ENCODE measurements around the gene VAC14.
"Not testable (repeated sequence)": the region's sequence is repeated elsewhere in the genome, so short reads cannot be mapped to it uniquely, and the experiment has no call there.

The VAC14 gene

DNA sequence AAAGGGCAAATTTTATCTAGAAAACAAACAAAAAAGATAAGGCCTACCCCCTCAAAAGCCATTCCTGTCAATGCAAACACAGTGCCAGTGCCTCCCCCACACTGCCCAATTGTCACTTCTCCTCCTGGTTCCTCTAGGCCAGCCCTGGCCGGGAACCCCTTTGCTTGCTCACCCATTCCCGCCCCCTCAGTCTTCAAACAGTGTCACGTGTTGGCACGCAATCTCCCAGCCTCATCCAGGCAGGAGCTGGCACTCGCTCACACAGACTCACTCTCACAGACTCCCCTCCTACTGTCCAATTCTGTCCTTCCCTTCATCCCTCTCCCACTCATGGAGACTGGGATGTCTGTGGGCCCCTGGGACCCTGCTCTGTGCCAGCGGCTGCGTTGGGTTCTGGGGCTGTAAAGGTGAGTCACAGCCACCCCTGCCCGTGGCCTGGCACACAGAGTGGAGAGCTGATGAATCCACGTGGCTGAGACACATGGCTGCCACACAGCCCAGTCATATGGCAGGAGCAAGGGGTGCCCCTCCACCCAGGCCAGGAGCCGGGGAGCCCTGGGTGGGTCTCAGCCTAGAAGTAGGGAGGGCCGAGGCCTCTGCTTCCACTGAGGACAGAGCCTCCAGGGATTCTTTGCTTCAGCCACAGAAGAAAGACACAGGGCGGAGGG, 54.8 kb downstream of the VAC14 start:
- Mint-ChIP-seq H3K9me3 (ENCODE audit: low read depth) (no peaks in the 10 kb centered on the region), H3K27me3 (no peaks in the 10 kb centered on the region), H3K4me3 (no peak overlapping the region), H3K27ac (peak overlapping the region; percentile 90), H3K36me3 (peaks cover 11% of the 10 kb centered on the region), H3K4me1 (ENCODE audit: low read depth) (peaks cover 44% of the 10 kb centered on the region)

DNA sequence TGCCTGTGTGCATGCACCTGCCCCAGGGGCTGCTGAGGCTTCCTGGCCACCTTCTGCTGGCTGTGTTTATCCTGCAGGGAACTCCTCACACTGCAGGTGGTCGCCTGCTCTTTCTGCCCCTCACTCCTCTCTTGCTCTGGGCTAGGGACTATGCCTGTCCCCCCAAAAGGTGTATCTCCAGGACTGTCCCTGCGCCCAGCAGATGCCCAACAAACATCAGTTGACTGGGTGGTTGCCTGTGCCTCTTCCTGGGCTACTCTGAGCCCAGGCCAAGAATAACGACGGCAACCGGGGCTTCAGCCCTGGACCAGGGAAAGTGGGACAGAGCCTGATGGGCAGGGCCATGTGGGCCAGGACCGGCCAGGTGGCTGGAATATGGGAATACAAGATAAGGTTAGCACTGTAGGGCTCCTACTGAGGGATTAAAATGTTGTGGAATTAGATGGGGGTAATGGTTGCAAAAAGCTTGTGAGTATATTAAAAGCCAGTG, 55.4 kb downstream of the VAC14 start:
- H3K27me3 Mint-ChIP-seq, result no peaks in the 10 kb centered on the region
- H3K27ac Mint-ChIP-seq, result peak overlapping the region; percentile 90
- H3K4me1 Mint-ChIP-seq (ENCODE audit: low read depth), result peaks cover 47% of the 10 kb centered on the region
- H3K4me3 Mint-ChIP-seq, result no peak overlapping the region
- no peaks in the 10 kb centered on the region for H3K9me3 Mint-ChIP-seq (ENCODE audit: low read depth)
- H3K36me3 Mint-ChIP-seq, result peaks cover 11% of the 10 kb centered on the region

DNA sequence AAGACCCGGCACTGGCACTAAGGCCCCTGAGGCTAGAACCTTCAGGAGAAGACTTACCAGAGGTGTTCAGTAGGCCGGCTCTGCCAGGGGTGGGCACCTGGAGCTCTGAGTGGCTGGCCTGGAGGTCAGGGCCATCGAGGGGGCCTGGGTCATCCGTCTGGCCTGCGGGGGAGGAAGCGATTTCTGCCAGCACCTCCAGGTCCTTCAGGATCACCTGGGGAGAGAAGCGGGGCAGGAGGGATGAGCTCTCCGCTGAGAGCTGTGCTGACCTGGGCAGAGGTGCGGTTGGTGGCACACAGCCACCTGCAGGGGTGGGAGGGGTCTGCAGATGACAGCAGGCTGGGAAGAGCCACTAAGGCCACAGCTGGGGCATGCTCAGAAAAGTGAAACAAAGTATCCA, 56.6 kb downstream of the VAC14 start:
- Mint-ChIP-seq H3K27me3 (no peaks in the 10 kb centered on the region), H3K4me3 (no peak overlapping the region), H3K36me3 (peaks cover 11% of the 10 kb centered on the region), H3K9me3 (ENCODE audit: low read depth) (no peaks in the 10 kb centered on the region), H3K4me1 (ENCODE audit: low read depth) (peaks cover 54% of the 10 kb centered on the region), H3K27ac (no peak overlapping the region)

DNA sequence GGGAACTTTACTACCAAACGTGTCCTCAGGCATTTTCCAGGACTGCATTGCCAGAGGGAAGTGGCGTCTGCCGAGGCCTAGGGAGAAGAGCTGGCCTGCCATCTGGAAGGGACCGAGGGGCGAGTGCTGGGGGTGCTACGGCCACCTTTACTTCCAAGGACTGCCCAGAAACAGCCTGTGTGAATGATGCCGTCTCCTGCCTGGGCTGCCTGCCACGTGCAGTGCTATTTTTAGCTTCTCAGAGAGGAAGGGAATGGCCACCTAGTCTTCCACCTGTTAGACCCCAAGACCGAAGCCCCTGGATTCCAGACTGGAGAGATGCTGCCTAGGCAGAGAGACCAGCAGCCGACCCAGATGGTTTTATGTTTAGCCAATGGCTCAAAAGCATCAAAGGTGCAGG, 57.2 kb downstream of the VAC14 start:
- H3K27me3 Mint-ChIP-seq, result no peaks in the 10 kb centered on the region
- H3K36me3 Mint-ChIP-seq, result peaks cover 11% of the 10 kb centered on the region
- H3K27ac Mint-ChIP-seq, result no peak overlapping the region
- H3K4me3 Mint-ChIP-seq, result no peak overlapping the region
- H3K9me3 Mint-ChIP-seq (ENCODE audit: low read depth), result no peaks in the 10 kb centered on the region
- H3K4me1 Mint-ChIP-seq (ENCODE audit: low read depth), result peaks cover 54% of the 10 kb centered on the region

DNA sequence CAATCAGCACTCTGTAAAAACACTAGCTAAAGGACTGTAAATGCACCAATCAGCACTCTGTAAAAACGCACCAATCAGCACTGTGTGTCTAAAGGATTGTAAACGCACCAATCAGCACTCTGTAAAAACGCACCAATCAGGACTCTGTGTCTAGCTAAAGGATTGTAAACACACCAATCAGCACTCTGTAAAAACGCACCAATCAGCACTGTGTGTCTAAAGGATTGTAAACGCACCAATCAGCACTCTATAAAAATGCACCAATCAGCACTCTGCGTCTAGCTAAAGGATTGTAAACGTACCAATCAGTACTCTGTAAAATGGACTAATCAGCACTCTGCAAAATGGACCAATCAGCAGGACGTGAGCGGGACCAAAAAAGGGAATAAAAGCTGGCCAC, 58.0 kb downstream of the VAC14 start:
- H3K4me3 Mint-ChIP-seq; H3K27ac Mint-ChIP-seq; H3K9me3 Mint-ChIP-seq (ENCODE audit: low read depth); H3K27me3 Mint-ChIP-seq: not testable (repeated sequence)
- Mint-ChIP-seq H3K4me1 (ENCODE audit: low read depth) (peaks cover 61% of the 10 kb centered on the region), H3K36me3 (peaks cover 12% of the 10 kb centered on the region)

DNA sequence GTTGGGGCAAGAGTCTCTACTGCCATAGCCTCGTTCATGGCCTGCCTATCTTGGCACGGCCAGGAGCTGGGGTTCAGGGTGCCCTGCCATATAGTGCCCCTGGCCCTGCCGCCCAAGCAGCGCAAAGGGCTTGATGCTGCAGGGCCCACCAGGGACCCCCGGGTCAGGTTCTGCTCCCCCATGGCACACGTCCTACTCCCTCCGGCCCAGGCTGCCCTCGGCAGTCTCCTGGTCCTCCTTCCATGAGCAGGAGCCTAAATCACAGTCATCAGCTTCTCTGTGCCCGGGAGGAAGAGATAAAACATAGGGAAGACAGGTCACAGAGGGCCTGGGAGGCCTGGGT, 59.2 kb downstream of the VAC14 start:
- H3K9me3 Mint-ChIP-seq (ENCODE audit: low read depth), result no peaks in the 10 kb centered on the region
- H3K36me3 Mint-ChIP-seq, result peaks cover 15% of the 10 kb centered on the region
- H3K27me3 Mint-ChIP-seq, result no peaks in the 10 kb centered on the region
- H3K4me3 Mint-ChIP-seq, result no peak overlapping the region
- peaks cover 65% of the 10 kb centered on the region for H3K4me1 Mint-ChIP-seq (ENCODE audit: low read depth)
- peak overlapping the region; percentile 100 for H3K27ac Mint-ChIP-seq

DNA sequence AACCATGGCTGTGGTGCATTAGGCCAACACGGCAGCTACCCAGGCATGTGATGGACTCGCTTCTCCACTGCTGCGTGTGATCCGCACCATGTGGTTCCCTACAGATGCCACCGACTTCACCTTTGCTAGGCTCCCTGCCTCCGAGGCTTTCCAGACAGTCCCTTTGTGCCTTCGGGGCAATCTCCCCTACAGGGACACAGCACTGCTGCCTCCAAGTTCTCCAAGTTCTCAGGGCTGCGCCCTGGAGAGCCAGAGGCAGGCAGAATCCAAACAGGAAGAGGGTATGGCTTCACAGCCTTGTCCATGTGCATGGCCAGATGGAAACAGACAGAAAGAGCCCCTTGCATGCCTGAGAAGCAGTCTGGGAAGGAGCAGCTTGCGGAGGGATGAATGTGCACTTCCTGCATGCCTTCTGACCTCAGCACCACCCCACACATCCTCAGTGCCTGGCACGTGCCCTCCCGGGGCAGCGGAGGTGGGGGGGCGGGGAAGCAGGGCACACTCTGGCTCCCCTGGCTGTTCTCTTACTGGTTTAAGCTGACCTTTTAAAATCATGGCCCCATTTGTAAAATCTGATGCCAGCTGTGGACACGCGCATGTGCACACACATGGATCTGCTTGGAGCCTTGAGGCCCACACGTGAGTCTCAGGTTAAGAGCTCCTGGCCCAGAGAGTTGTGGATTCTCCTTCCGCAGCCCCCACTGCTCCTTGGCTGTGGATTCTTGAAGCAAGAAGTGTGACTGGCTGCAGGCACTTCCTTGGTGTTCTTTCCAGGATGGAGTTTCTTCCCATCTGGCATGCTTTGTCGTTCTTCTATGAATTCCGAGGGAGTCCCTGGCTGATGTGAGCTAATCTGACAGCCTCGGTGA, 59.8 kb downstream of the VAC14 start:
- H3K27me3 Mint-ChIP-seq, result no peaks in the 10 kb centered on the region
- peak overlapping the region; percentile 27 for H3K4me3 Mint-ChIP-seq
- peaks cover 64% of the 10 kb centered on the region for H3K4me1 Mint-ChIP-seq (ENCODE audit: low read depth)
- H3K36me3 Mint-ChIP-seq, result peaks cover 15% of the 10 kb centered on the region
- H3K27ac Mint-ChIP-seq, result peak overlapping the region; percentile 100
- H3K9me3 Mint-ChIP-seq (ENCODE audit: low read depth), result no peaks in the 10 kb centered on the region

DNA sequence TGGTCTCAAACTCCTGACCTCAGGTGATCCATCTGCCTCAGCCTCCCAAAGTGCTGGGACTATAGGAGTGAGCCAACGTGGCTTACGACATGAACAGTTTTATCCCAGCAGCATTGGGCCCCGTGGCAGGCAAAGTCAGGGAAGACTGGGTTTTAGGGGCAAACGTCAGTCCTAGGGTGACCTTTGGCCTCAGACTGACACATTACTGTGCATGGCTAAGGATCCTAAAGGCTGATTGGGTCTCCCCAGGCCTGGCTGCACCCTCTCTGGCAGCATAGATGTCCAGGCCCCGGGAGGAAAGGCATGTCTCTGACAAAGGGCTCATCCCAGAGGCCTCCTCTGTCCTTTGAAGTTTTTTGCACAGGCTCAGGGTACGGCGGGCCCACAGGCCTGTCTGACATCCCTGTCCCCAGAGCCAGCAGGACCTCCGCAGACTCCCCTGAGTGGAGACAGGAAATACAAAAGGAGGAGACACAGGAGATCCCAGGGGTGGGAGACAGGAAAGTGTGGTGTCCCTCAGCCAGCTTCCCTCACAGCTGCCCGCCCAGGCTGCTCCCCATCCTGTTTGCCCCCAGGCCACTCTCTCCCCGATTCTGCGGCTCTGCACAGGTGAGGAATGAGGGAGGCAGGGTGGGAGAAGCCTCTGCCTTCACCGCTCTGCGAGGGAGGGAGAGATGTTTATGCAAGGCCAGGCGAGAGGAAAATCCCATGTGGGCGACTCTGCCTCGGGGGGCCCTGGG, 60.6 kb downstream of the VAC14 start:
- H3K36me3 Mint-ChIP-seq, result peaks cover 15% of the 10 kb centered on the region

DNA sequence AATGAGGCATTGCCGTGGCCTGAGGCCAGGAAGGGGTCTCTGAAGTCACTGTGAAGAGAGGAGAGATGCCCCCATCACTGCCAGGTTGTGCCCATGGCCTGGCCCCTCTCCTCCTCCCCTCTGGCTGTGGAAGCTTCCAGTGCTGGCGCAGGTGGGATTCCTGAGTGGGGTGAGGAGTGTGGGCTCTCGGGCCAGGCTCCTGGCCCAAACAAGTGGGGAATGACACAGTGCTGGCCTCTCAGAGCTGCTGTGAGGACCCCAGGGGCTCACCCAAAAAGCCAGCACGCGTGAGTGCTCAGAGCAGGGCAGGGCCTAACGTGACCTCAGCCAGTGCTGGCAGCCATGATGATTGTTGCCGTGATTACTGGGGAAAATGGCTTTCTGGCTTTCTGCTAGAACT, 61.6 kb downstream of the VAC14 start:
- Mint-ChIP-seq H3K4me1 (ENCODE audit: low read depth) (peaks cover 76% of the 10 kb centered on the region), H3K4me3 (peak overlapping the region; percentile 35), H3K9me3 (ENCODE audit: low read depth) (no peaks in the 10 kb centered on the region), H3K27me3 (no peaks in the 10 kb centered on the region), H3K27ac (peak overlapping the region; percentile 100), H3K36me3 (peaks cover 15% of the 10 kb centered on the region)

More for the DNA sequence above, 60.6 kb downstream of the VAC14 start:
- no peak overlapping the region for H3K4me3 Mint-ChIP-seq
- no peaks in the 10 kb centered on the region for H3K9me3 Mint-ChIP-seq (ENCODE audit: low read depth)
- H3K27me3 Mint-ChIP-seq, result no peaks in the 10 kb centered on the region
- H3K4me1 Mint-ChIP-seq (ENCODE audit: low read depth), result peaks cover 67% of the 10 kb centered on the region
- H3K27ac Mint-ChIP-seq, result peak overlapping the region; percentile 100

DNA sequence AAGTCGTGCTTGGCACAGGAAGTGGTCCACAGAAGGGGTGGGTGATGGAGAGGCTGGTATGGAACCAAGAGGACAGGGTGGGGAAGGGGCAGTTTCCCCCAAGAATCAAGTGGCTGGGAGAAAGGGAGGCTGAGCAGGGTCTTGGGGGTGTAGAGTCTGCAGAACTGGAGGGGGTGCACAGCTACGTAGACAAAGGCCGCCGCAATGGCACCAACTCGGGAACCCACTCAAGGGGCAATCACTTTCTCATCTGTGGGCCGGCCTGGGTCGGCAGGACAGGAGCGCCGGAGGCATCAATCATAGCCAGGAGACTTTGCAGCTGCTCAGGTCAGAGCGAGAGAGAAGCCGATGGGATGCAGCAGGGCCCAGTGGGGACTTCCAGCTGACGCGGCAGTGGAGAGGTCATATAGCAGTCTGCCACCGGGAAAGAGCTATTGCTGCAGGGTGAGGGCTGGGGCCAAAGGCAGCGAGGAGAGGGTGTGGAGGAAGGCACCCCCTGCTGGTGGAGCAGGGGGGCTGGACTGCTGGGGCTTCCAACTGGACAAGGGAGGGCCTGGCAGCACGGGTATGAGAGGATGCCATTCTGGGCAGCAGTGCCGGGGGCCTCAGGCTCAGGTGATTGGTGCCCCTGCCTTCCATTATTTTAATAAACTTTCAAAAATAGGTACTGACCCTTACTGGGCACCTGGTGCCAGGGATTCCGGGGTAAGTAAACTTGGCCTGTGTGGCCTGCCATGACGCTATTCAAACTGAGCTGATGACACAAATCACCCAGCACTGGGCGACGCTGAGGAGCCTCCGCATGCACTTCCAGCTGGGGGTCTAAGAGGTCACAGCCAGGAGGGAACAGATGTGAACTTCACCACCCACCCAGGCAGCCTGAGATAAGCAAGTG, 62.6 kb downstream of the VAC14 start:
- Mint-ChIP-seq H3K4me3 (peak overlapping the region; percentile 86), H3K4me1 (ENCODE audit: low read depth) (peaks cover 76% of the 10 kb centered on the region), H3K27ac (peak overlapping the region; percentile 100), H3K36me3 (peaks cover 12% of the 10 kb centered on the region), H3K9me3 (ENCODE audit: low read depth) (no peaks in the 10 kb centered on the region), H3K27me3 (no peaks in the 10 kb centered on the region)

DNA sequence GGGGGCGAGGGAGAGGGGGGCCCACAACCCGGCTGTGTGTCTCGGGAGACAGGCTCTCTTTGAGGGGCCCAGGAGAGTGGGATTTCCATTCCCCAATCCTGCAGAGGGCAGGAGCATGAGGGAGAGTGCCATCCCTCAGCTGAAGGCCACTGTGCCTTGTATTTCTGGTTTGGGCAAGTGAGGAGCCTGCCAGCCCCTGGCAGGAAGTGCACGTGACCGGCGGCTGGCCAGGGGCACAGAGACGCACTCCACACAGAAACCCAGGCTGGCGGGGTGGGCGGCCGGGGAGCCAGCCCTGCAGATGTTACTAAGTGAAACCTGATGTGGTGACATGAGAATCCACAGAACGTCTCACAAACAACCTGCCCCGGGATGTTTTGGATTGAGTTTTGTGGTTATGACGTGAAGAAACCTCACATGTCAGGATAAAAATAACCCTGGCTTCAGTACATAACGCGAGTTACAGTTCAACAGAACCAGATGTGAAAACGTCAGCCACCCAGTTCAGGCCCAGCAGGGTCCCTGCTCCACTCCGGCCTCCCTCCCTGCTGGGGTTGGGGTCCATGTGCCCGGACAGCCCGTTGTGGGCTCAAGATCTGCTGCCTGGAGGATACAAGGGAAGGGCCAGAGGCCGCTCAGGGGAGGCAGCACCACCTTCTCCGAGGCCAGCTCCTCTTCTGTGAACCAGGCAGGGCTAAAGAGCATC, 63.4 kb downstream of the VAC14 start:
- Mint-ChIP-seq H3K4me3 (peak overlapping the region; percentile 86), H3K27me3 (no peaks in the 10 kb centered on the region), H3K36me3 (peaks cover 9% of the 10 kb centered on the region), H3K4me1 (ENCODE audit: low read depth) (peaks cover 73% of the 10 kb centered on the region), H3K9me3 (ENCODE audit: low read depth) (no peaks in the 10 kb centered on the region), H3K27ac (peak overlapping the region; percentile 100)

DNA sequence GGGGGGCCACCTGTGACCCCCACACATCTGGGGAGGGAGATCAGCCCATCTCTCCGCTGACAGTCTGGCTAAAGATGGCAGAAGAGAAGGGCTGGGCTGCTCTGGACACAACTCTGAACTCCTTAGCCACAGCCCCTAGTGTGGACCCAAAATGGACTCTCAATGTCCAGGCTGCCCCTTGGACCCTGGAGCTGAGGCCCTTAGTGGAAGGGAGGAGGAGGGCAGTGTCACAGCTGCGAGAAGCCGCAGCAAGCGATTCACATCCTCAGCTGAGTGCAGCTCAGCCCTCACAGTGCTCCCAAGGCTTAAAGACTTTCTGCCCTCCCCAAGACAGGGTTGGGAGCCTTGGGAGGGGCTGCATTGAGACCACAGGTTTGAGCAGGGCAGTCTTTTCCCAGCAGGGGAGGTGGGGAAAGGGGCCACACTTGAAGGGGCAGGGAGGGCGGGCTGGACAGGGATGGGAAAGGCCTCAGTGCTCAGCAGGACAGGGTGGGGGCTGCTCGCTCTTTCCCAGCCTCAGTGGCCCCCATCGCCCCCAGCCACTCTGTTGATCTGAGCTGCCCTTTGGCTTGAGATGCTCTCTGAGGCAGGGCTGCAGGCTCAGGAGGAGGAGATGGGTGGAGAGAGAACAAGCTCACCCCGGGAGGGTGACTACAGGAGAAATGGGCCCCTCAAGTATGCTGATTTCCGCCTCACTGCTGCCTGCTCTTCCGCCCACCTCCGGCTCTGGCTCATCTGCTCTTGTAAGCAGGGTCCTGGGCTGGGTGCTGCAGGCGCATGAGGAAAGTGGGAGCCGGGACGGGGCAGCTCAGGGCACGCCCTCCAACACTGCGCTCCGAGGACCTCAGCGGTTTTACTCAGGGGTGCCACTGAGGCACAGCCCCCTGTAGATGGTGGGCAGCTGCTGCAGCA, 64.2 kb downstream of the VAC14 start:
- peak overlapping the region; percentile 100 for H3K27ac Mint-ChIP-seq
- H3K27me3 Mint-ChIP-seq, result no peaks in the 10 kb centered on the region
- H3K4me3 Mint-ChIP-seq, result peak overlapping the region; percentile 86
- H3K4me1 Mint-ChIP-seq (ENCODE audit: low read depth), result peaks cover 71% of the 10 kb centered on the region
- peaks cover 11% of the 10 kb centered on the region for H3K36me3 Mint-ChIP-seq
- H3K9me3 Mint-ChIP-seq (ENCODE audit: low read depth), result no peaks in the 10 kb centered on the region

All from activated naive CD8-positive, alpha-beta T cell (primary cell).